H1 (cell line): ENCODE data around the gene C15orf62. TPM values are rescaled to one million over a fixed set of nuclear protein-coding genes. Genes with fewer than 3 reads are reported as not detected.
A peak's percentile ranks its signal among the peaks of the same experiment; 100 is the strongest.

Experiments
- BCL11A ChIP-seq, 2 experiments: IDR thresholded peaks; one replicate each; pipeline ENCODE4 v1.6.1; 2011; ENCODE audit warnings: low read depth in 2 of 2, low read length in 2 of 2, mild to moderate bottlenecking in 2 of 2
- CBX5 ChIP-seq: fragments of 300-800, 300-1000 bp; sonication (generic); IDR thresholded peaks from 2 replicates; pipeline ENCODE4 v1.7.1; 2016; ENCODE audit warnings: antibody characterized with exemption, low read length, low read depth
- CHD2 ChIP-seq: IDR thresholded peaks from 2 replicates; pipeline ENCODE4 v1.6.1; 2012; ENCODE audit warnings: low read length, improper control_type of control experiment
- CTBP2 ChIP-seq: IDR thresholded peaks from 2 replicates; pipeline ENCODE4 v1.7.0; 2011; ENCODE audit warnings: borderline replicate concordance, mild to moderate bottlenecking, moderate library complexity, mixed read lengths, low read length; ENCODE audit not compliant: insufficient read depth, insufficient read length
- CTCF ChIP-seq, 3 experiments: IDR thresholded peaks; 1 replicate in 2 of 3; 2 replicates in 1 of 3; pipeline versions ENCODE4 v1.5.1 to v1.6.1; 2011; ENCODE audit warnings: low read length in 3 of 3, mild to moderate bottlenecking in 3 of 3, inconsistent platforms in 2 of 3, low read depth in 1 of 3, moderate library complexity in 1 of 3; ENCODE audit not compliant: insufficient read depth in 1 of 3; ENCODE audit errors: control extremely low read depth in 1 of 3
- EZH2 ChIP-seq: fragments of 200-600 bp; sonication (generic); IDR thresholded peaks from 2 replicates; pipeline ENCODE4 v1.7.1; 2012; ENCODE audit warnings: low read depth, mild to moderate bottlenecking, moderate library complexity, low read length, inconsistent platforms; ENCODE audit not compliant: severe bottlenecking
- HDAC6 ChIP-seq: IDR thresholded peaks from one replicate; pipeline ENCODE4 v1.7.1; 2012; ENCODE audit warnings: low read depth, mild to moderate bottlenecking, inconsistent platforms, low read length, moderate library complexity
- KDM1A ChIP-seq: fragments of 200-600, 300-600 bp; sonication (generic); IDR thresholded peaks from 2 replicates; pipeline ENCODE4 v1.7.1; 2016; ENCODE audit warnings: mild to moderate bottlenecking, low read length, borderline replicate concordance
- MAX ChIP-seq: IDR thresholded peaks from 2 replicates; pipeline ENCODE4 v1.6.1; 2012; ENCODE audit warnings: inconsistent platforms
- POLR2AphosphoS5 ChIP-seq: IDR thresholded peaks from 2 replicates; pipeline ENCODE4 v1.6.1; 2011; ENCODE audit warnings: low read depth, low read length
- RAD21 ChIP-seq, 2 experiments: IDR thresholded peaks in 1 of 2; conservative IDR thresholded peaks in 1 of 2; 2 replicates each; pipeline ENCODE4 v1.6.1; 2011; ENCODE audit warnings: low read depth in 2 of 2, low read length in 2 of 2, improper control_type of control experiment in 1 of 2, inconsistent platforms in 1 of 2, mild to moderate bottlenecking in 1 of 2, moderate library complexity in 1 of 2
- RFX5 ChIP-seq: IDR thresholded peaks from 2 replicates; pipeline ENCODE4 v1.6.1; 2011; ENCODE audit warnings: low read depth, low read length, improper control_type of control experiment, borderline replicate concordance
- RNF2 ChIP-seq: fragments of 200-900, 300-1000 bp; sonication (generic); IDR thresholded peaks from 2 replicates; pipeline ENCODE4 v1.7.1; 2016; ENCODE audit warnings: borderline replicate concordance, low read depth, mild to moderate bottlenecking, antibody characterized with exemption, low read length; ENCODE audit not compliant: poor library complexity, severe bottlenecking; ENCODE audit errors: missing control alignments
- SIN3A ChIP-seq, 2 experiments: IDR thresholded peaks in 1 of 2; conservative IDR thresholded peaks in 1 of 2; 2 replicates each; pipeline ENCODE4 v1.6.1; 2011 to 2012; ENCODE audit warnings: low read length in 2 of 2, improper control_type of control experiment in 1 of 2, low read depth in 1 of 2, mild to moderate bottlenecking in 1 of 2
- SIX5 ChIP-seq: IDR thresholded peaks from 2 replicates; pipeline ENCODE4 v1.6.1; 2011; ENCODE audit warnings: mild to moderate bottlenecking, low read depth, low read length
- SP2 ChIP-seq: IDR thresholded peaks from 2 replicates; pipeline ENCODE4 v1.6.1; 2012; ENCODE audit warnings: mild to moderate bottlenecking, low read length, inconsistent platforms
- SUZ12 ChIP-seq: fragments of 200-600 bp; sonication (generic); IDR thresholded peaks from 2 replicates; pipeline ENCODE4 v1.6.1; 2012; ENCODE audit warnings: mild to moderate bottlenecking, inconsistent platforms, low read length, moderate library complexity, mixed read lengths
- YY1 ChIP-seq: IDR thresholded peaks from 2 replicates; pipeline ENCODE4 v1.6.1; 2011; ENCODE audit warnings: low read depth, mild to moderate bottlenecking, low read length
- polyA plus RNA-seq, 7 experiments: library from polyadenylated mRNA; depleted of rRNA in 3 of 7; stranded (reverse) in 5 of 7; unstranded in 2 of 7; fragments of >200 nt in 5 of 7; fragments of 200-250 nt in 2 of 7; gene quantifications; 1 replicate in 5 of 7; 2 replicates in 1 of 7; 4 replicates in 1 of 7; pipeline versions ENCODE4 v1.2.1 to v1.2.3, GENCODE V29; 2011 to 2013; ENCODE audit warnings: missing spikeins in 2 of 7, mixed read lengths in 2 of 7
- total RNA-seq: library from RNA; stranded (reverse); fragmentation: NEBNext Ultra II Directional; extraction: Animal tissue kit (Norgen Biotek cat#: 25700); gene quantifications from 2 replicates; pipeline ENCODE4 v1.2.1, GENCODE V29; 2021
- TF ChIP-seq, protein P1 (sequence below): IDR thresholded peaks from 2 replicates; pipeline ENCODE4 v1.6.1; 2012; ENCODE audit warnings: low read length, inconsistent platforms

C15orf62 gene
- total and polyA plus RNA-seq, 2 of the 8 experiments (the other 6 are each of a cell fraction or from before 2014, with no cell fraction given): 0.06 to 0.56 TPM

DNA sequence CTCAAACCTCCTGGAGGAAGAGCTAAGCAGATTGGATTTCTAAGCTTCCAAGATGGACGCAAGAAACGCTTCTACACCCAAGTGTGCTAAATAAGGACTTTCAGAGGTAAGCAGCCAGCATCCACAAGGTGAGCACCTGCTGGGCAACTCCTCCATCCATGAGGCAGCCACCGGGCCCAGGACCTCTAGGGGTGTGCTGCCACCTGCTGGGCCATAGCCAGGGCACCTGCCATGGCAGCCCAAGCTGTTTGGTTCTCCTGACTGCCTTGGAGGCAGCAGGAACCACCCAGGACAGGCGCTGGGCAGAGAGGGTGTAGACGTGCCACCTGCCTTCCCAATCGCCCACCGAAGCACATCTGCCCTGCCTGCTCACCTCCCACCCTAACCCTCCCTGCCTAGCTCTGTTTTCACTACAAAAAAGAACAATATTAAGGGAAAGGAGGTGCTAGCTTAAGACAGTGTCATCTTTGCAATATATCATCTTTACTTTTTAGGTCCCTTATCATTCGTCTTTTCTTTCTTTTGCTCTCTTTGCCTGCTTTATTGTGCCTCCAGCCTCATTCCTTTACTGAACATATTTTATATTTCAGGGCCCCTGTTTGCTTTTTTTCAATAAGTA, 12.9 kb downstream of the C15orf62 start (continued):
- TF ChIP-seq CTCF (IDR thresholded peaks at IDR 0.05; ENCODE audit: control extremely low read depth in 1 of 3, insufficient read depth in 1 of 3, low read depth in 1 of 3, low read length in 3 of 3): peak; percentile 77 to 79 (median 79)
- TF ChIP-seq POLR2AphosphoS5: no peak
- no peak for TF ChIP-seq CBX5
- peak; percentile 70 for TF ChIP-seq YY1
- TF ChIP-seq CHD2: no peak
- TF ChIP-seq, protein P1, sequence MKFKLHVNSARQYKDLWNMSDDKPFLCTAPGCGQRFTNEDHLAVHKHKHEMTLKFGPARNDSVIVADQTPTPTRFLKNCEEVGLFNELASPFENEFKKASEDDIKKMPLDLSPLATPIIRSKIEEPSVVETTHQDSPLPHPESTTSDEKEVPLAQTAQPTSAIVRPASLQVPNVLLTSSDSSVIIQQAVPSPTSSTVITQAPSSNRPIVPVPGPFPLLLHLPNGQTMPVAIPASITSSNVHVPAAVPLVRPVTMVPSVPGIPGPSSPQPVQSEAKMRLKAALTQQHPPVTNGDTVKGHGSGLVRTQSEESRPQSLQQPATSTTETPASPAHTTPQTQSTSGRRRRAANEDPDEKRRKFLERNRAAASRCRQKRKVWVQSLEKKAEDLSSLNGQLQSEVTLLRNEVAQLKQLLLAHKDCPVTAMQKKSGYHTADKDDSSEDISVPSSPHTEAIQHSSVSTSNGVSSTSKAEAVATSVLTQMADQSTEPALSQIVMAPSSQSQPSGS: no peak
- no peak for TF ChIP-seq RNF2
- TF ChIP-seq SIX5: no peak
- no peak for TF ChIP-seq BCL11A (IDR thresholded peaks at IDR 0.05; ENCODE audit: low read depth in 2 of 2, low read length in 2 of 2)
- TF ChIP-seq EZH2: no peak
- no peak for TF ChIP-seq SP2
- no peak for TF ChIP-seq RFX5
- TF ChIP-seq CTBP2: no peak
- no peak for TF ChIP-seq SUZ12
- TF ChIP-seq SIN3A (conservative IDR thresholded peaks at IDR 0.05 in 1 of 2, IDR thresholded peaks at IDR 0.05 in 1 of 2; ENCODE audit: low read depth in 1 of 2, low read length in 2 of 2): no peak
- TF ChIP-seq RAD21 (IDR thresholded peaks at IDR 0.05 in 1 of 2, conservative IDR thresholded peaks at IDR 0.05 in 1 of 2; ENCODE audit: low read depth in 2 of 2, low read length in 2 of 2): peak; percentile 73 to 83
- TF ChIP-seq KDM1A: no peak
- peak; percentile 50 for TF ChIP-seq MAX
- TF ChIP-seq HDAC6: no peak
